Measurements from ENCODE around the gene TNP2. TPM values are rescaled to one million over a fixed set of nuclear protein-coding genes. Genes with fewer than 3 reads are reported as not detected.

TNP2 gene
- total and polyA plus RNA-seq, 2 of the 4 experiments (the other 2 are of a cell fraction), result not detected

- H2BK5ac ChIP-seq (ENCODE audit: low read depth, low read length, poor library complexity, severe bottlenecking), result no peak overlapping the region
- H2AK9ac ChIP-seq (replicated peaks; ENCODE audit: low read depth, low read length, poor library complexity), result no peak overlapping the region
- no peaks in the 10 kb centered on the region for H3K79me1 ChIP-seq (ENCODE audit: low read depth in 1 of 2, low read length in 2 of 2)
- H3K23ac ChIP-seq (ENCODE audit: low read depth, low read length), result no peak overlapping the region
- ATAC-seq (ENCODE audit: low read depth) (no peak), DNase-seq (no peak)
- no peaks in the 10 kb centered on the region for H3K4me1 ChIP-seq (ENCODE audit: control insufficient read depth, insufficient read depth, low read length)
- H3K4me2 ChIP-seq (ENCODE audit: low read depth, low read length), result no peak overlapping the region
- H3K27ac ChIP-seq (ENCODE audit: insufficient read depth, low read length), result no peak overlapping the region
- H4K91ac ChIP-seq (ENCODE audit: insufficient read depth, low read depth, low read length), result no peak overlapping the region
- H3K56ac ChIP-seq (ENCODE audit: extremely low read depth, insufficient read depth, low read length), result no peak overlapping the region
- H3K18ac ChIP-seq (ENCODE audit: low read depth, low read length), result no peak overlapping the region
- 71% methylated on average over 1 of the region's 2 CpGs; no CpG with 5 or more reads in 1 of the 2 experiments for WGBS, 2 experiments (ENCODE audit: extremely low coverage in 2 of 2, insufficient read length in 1 of 2)
- no peaks in the 10 kb centered on the region for H4K20me1 ChIP-seq (ENCODE audit: insufficient read depth, low read length)
- BruUV-seq (replicated peaks), result no TSS peak
- no peak overlapping the region for H4K8ac ChIP-seq (ENCODE audit: low read depth in 2 of 2, low read length in 2 of 2)
- H3K9ac ChIP-seq (ENCODE audit: low read depth, low read length), result no peak overlapping the region
- H3K36me3 ChIP-seq (ENCODE audit: control insufficient read depth, insufficient read depth, low read length), result no peaks in the 10 kb centered on the region
- no peak overlapping the region for H3K4me3 ChIP-seq (ENCODE audit: insufficient read depth, low read depth, low read length)
- no peak overlapping the region for H2BK20ac ChIP-seq (ENCODE audit: low read depth, low read length)
- TF ChIP-seq FOS (IDR thresholded peaks at IDR 0.05; ENCODE audit: low read depth, low read length), result no peak
- no peak for TF ChIP-seq MAZ (IDR thresholded peaks at IDR 0.05; ENCODE audit: borderline replicate concordance, low read depth, low read length)
- CTCF ChIA-PET, result no interaction called here
- no peak overlapping the region for H4K5ac ChIP-seq (ENCODE audit: low read depth, low read length)
- H3K4ac ChIP-seq (ENCODE audit: low read depth, low read length), result no peak overlapping the region
- no peak overlapping the region for H2BK15ac ChIP-seq (ENCODE audit: low read depth, low read length)
- no peak overlapping the region for H2AK5ac ChIP-seq (ENCODE audit: low read depth, low read length)
- H3K9me1 ChIP-seq (ENCODE audit: insufficient read depth, low read length), result no peaks in the 10 kb centered on the region
- peaks cover 15% of the 10 kb centered on the region for H3K27me3 ChIP-seq (ENCODE audit: control insufficient read depth, insufficient read depth, low read length)
- intact Hi-C loops (cut with micrococcal nuclease), result no loop called here
- dilution Hi-C loops (cut with HindIII; ENCODE audit: low sequenced_read_pairs, unreplicated experiment), result no loop called here
- in situ Hi-C loops (cut with MboI; ENCODE audit: low sequenced_read_pairs), result no loop called here
- POLR2A ChIA-PET (ENCODE audit: unreplicated experiment), result no interaction called here
- no peak overlapping the region for H3K14ac ChIP-seq (replicated peaks; ENCODE audit: low read depth, low read length)
- H2BK120ac ChIP-seq (ENCODE audit: low read depth, low read length), result no peak overlapping the region
- H3K9me3 ChIP-seq (ENCODE audit: control insufficient read depth, insufficient read depth, low read length), result no peaks in the 10 kb centered on the region
- no peak overlapping the region for H2AFZ ChIP-seq (replicated peaks; ENCODE audit: low read length, poor library complexity)
Measured at GRCh38 chr16:11285842-11286241, 16.7 kb upstream of the TNP2 start.
